ENCODE results near the gene ADCK1. TPM values are rescaled to one million over a fixed set of nuclear protein-coding genes. Genes with fewer than 3 reads are reported as not detected.

ADCK1 gene
- total and polyA plus RNA-seq, 5 donors, result 5.5 to 11.8 (median 9.6) TPM

DNA sequence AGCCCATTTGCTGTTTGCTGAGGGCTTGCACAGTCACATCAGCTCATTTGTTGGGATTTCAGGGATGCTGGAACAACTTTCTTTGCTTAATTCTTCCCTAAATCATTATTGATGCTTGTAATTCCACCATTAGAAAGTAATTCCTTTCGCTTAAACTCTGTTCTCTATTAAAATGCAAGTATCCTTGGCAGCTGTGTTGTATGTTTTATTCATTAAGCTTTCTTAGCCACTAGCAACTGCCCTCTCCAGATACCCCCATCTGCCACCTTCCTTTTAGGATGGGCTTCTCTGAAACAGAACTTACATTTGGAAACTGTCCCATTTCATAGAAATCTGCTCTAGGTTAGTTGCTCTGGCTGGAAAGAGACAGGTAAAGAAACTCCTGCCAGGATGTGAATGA is 43.7 kb downstream of the ADCK1 start:
- Histone ChIP-seq H3K27me3 (ENCODE audit: control insufficient read depth, insufficient read depth) (no peaks in the 10 kb centered on the region), H3K4me1 (ENCODE audit: control insufficient read depth, insufficient read depth, low read length) (no peaks in the 10 kb centered on the region), H3K27ac (ENCODE audit: low read length) (no peak overlapping the region), H3K4me3 (ENCODE audit: low read length) (no peak overlapping the region), H3K9me3 (ENCODE audit: control insufficient read depth, low read length) (no peaks in the 10 kb centered on the region)
- no peak for ATAC-seq
- intact Hi-C loops (cut with DNase I), result no loop called here
- no peak for DNase-seq
- 99% methylated on average over 1 of the region's 1 CpG for WGBS

GRCh38 chr14:77844802-77845201 is 44.9 kb downstream of the ADCK1 start:
- Histone ChIP-seq H3K9me3 (ENCODE audit: control insufficient read depth, low read length) (no peaks in the 10 kb centered on the region), H3K4me1 (ENCODE audit: control insufficient read depth, insufficient read depth, low read length) (no peaks in the 10 kb centered on the region), H3K4me3 (ENCODE audit: low read length) (no peak overlapping the region), H3K27me3 (ENCODE audit: control insufficient read depth, insufficient read depth) (no peaks in the 10 kb centered on the region), H3K27ac (ENCODE audit: low read length) (no peak overlapping the region)
- DNase-seq (no peak), ATAC-seq (no peak)
- WGBS, result 69% methylated on average over 4 of the region's 4 CpGs
- intact Hi-C loops (cut with DNase I), result no loop called here

DNA sequence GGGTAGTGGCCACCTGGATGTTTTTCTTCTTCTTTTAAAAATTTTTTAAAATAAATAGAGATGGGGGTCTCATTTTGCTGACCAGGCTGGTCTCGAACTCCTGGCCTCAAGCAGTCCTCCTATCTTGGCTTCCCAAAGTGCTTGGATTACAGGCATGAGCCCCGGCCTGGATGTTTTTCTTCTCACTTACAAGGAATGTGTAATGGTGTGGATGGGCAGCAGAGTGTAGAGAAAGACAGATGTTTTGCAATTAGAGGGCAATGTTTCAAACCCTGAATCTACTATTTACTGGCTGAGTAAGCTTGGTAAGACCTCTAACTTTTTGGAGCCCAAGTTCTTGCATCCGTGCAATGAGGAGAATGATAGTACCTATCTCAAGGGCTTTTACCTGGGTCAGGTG is 48.1 kb downstream of the ADCK1 start:
- no peak for DNase-seq
- ATAC-seq, result no peak
- intact Hi-C loops (cut with DNase I), result no loop called here
- H3K9me3 ChIP-seq (ENCODE audit: control insufficient read depth, low read length), result no peaks in the 10 kb centered on the region
- no peaks in the 10 kb centered on the region for H3K27me3 ChIP-seq (ENCODE audit: control insufficient read depth, insufficient read depth)
- no peak overlapping the region for H3K27ac ChIP-seq (ENCODE audit: low read length)
- no peaks in the 10 kb centered on the region for H3K4me1 ChIP-seq (ENCODE audit: control insufficient read depth, insufficient read depth, low read length)
- H3K4me3 ChIP-seq (ENCODE audit: low read length), result no peak overlapping the region
- 74% methylated on average over 3 of the region's 3 CpGs for WGBS

- Histone ChIP-seq H3K27ac (ENCODE audit: low read length) (no peak overlapping the region), H3K4me3 (ENCODE audit: low read length) (no peak overlapping the region), H3K27me3 (ENCODE audit: control insufficient read depth, insufficient read depth) (no peaks in the 10 kb centered on the region), H3K4me1 (ENCODE audit: control insufficient read depth, insufficient read depth, low read length) (no peaks in the 10 kb centered on the region), H3K9me3 (ENCODE audit: control insufficient read depth, low read length) (no peaks in the 10 kb centered on the region)
- no peak for ATAC-seq
- intact Hi-C loops (cut with DNase I), result no loop called here
- no peak for DNase-seq
- 94% methylated on average over 1 of the region's 1 CpG for WGBS
Measured at GRCh38 chr14:77849711-77850110, 49.8 kb downstream of the ADCK1 start.

GRCh38 chr14:77853919-77854318 is 54.0 kb downstream of the ADCK1 start:
- Histone ChIP-seq H3K4me3 (ENCODE audit: low read length) (no peak overlapping the region), H3K4me1 (ENCODE audit: control insufficient read depth, insufficient read depth, low read length) (no peaks in the 10 kb centered on the region), H3K27me3 (ENCODE audit: control insufficient read depth, insufficient read depth) (no peaks in the 10 kb centered on the region), H3K27ac (ENCODE audit: low read length) (no peak overlapping the region), H3K9me3 (ENCODE audit: control insufficient read depth, low read length) (no peaks in the 10 kb centered on the region)
- ATAC-seq, result no peak
- intact Hi-C loops (cut with DNase I), result no loop called here
- DNase-seq, result no peak

- Histone ChIP-seq H3K27ac (ENCODE audit: low read length) (no peak overlapping the region), H3K4me1 (ENCODE audit: control insufficient read depth, insufficient read depth, low read length) (no peaks in the 10 kb centered on the region), H3K9me3 (ENCODE audit: control insufficient read depth, low read length) (no peaks in the 10 kb centered on the region), H3K27me3 (ENCODE audit: control insufficient read depth, insufficient read depth) (no peaks in the 10 kb centered on the region), H3K4me3 (ENCODE audit: low read length) (no peak overlapping the region)
- no peak for DNase-seq
- 88% methylated on average over 6 of the region's 6 CpGs for WGBS
- intact Hi-C loops (cut with DNase I), result no loop called here
- ATAC-seq, result no peak
Measured at GRCh38 chr14:77856941-77857340, 57.0 kb downstream of the ADCK1 start.

DNA sequence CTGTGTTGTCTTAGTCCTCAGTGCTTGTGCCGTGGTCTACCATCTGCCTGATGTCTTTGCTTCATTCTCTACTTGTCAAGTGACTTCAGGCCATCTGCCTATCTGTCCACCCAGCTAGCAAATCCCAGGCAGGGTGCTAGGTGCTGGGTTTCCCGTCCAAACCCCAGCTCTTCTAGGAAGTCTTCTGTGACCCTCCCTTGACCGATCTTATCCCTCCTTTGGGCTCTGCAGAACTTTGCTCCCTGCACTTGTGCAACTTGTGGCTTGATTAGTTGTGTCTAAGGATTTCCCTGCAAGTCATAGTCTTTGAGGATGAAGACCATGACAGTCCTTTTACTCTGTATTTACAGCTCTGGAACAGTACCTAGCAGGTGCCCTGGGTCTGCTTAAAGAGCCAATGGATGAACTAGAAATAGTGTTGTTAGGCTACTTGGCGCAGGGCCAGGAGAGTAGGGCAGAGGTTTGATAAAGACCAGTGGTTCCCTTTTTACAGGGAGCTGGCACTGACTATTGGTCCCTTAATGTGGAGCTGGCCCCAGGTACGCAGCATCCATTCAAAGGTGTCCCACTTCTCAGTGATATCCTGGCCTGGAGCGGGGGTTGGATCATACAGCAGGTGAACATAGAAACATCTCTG is 60.1 kb downstream of the ADCK1 start:
- H3K4me3 ChIP-seq (ENCODE audit: low read length), result no peak overlapping the region
- intact Hi-C loops (cut with DNase I), result loop anchor here in 2 of 4 donors (5.0 kb wide), 1 partner anchor 707 kb away; no protein-coding TSS in a partner anchor
- WGBS, result 88% methylated on average over 6 of the region's 6 CpGs
- DNase-seq (no peak), ATAC-seq (no peak)
- H3K4me1 ChIP-seq (ENCODE audit: control insufficient read depth, insufficient read depth, low read length), result no peaks in the 10 kb centered on the region
- no peak overlapping the region for H3K27ac ChIP-seq (ENCODE audit: low read length)
- H3K27me3 ChIP-seq (ENCODE audit: control insufficient read depth, insufficient read depth), result no peaks in the 10 kb centered on the region
- no peaks in the 10 kb centered on the region for H3K9me3 ChIP-seq (ENCODE audit: control insufficient read depth, low read length)

DNA sequence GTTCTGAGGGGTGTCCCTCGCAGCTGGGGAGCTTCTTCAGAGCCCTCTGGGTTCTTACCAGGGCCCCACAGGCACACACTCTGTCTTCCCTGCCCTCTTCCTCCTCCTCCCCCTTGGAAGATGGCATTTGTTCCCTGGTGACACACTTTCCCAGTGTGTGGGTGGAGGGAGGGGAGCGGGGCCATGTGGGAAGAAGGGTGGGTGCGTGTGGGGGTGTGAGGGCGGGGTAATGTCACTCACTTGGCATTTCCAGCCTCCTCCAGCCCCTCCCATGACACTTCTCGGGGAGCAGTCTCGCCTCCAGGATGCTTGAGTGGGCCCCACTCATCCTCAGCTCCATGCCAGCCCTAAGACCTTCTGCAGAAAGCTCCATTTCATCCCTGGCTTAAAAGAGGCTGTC is 61.3 kb downstream of the ADCK1 start:
- DNase-seq (no peak), ATAC-seq (no peak)
- no peaks in the 10 kb centered on the region for H3K27me3 ChIP-seq (ENCODE audit: control insufficient read depth, insufficient read depth)
- intact Hi-C loops (cut with DNase I), result loop anchor here in 2 of 4 donors (5.0 kb wide), 1 partner anchor 706 kb away; no protein-coding TSS in a partner anchor
- H3K9me3 ChIP-seq (ENCODE audit: control insufficient read depth, low read length), result no peaks in the 10 kb centered on the region
- no peak overlapping the region for H3K27ac ChIP-seq (ENCODE audit: low read length)
- H3K4me1 ChIP-seq (ENCODE audit: control insufficient read depth, insufficient read depth, low read length), result no peaks in the 10 kb centered on the region
- 82% methylated on average over 6 of the region's 6 CpGs for WGBS
- no peak overlapping the region for H3K4me3 ChIP-seq (ENCODE audit: low read length)

- Histone ChIP-seq H3K27ac (ENCODE audit: low read length) (no peak overlapping the region), H3K4me3 (ENCODE audit: low read length) (no peak overlapping the region), H3K4me1 (ENCODE audit: control insufficient read depth, insufficient read depth, low read length) (no peaks in the 10 kb centered on the region), H3K27me3 (ENCODE audit: control insufficient read depth, insufficient read depth) (no peaks in the 10 kb centered on the region), H3K9me3 (ENCODE audit: control insufficient read depth, low read length) (no peaks in the 10 kb centered on the region)
- intact Hi-C loops (cut with DNase I), result loop anchor here in 2 of 4 donors (5.0 kb wide), 1 partner anchor 705 kb away; no protein-coding TSS in a partner anchor
- ATAC-seq (peak; percentile 66 to 77), DNase-seq (peak; percentile 77 to 93 (median 91))
- WGBS, result 62% methylated on average over 11 of the region's 11 CpGs
Measured at GRCh38 chr14:77862154-77862786, 62.4 kb downstream of the ADCK1 start.

GRCh38 chr14:77864085-77864484 is 64.2 kb downstream of the ADCK1 start:
- intact Hi-C loops (cut with DNase I), result loop anchor here in 2 of 4 donors (5.0 kb wide), 1 partner anchor 703 kb away; no protein-coding TSS in a partner anchor
- 78% methylated on average over 6 of the region's 6 CpGs for WGBS

GRCh38 chr14:77864580-77864979 is 64.7 kb downstream of the ADCK1 start:
- DNase-seq (no peak), ATAC-seq (no peak)
- Histone ChIP-seq H3K4me1 (ENCODE audit: control insufficient read depth, insufficient read depth, low read length) (no peaks in the 10 kb centered on the region), H3K27me3 (ENCODE audit: control insufficient read depth, insufficient read depth) (no peaks in the 10 kb centered on the region), H3K4me3 (ENCODE audit: low read length) (no peak overlapping the region), H3K9me3 (ENCODE audit: control insufficient read depth, low read length) (no peaks in the 10 kb centered on the region), H3K27ac (ENCODE audit: low read length) (no peak overlapping the region)
- 100% methylated on average over 1 of the region's 1 CpG for WGBS
- intact Hi-C loops (cut with DNase I), result loop anchor here in 2 of 4 donors (5.0 kb wide), 1 partner anchor 703 kb away; no protein-coding TSS in a partner anchor

More at GRCh38 chr14:77864085-77864484, 64.2 kb downstream of the ADCK1 start:
- Histone ChIP-seq H3K27me3 (ENCODE audit: control insufficient read depth, insufficient read depth) (no peaks in the 10 kb centered on the region), H3K4me3 (ENCODE audit: low read length) (no peak overlapping the region), H3K27ac (ENCODE audit: low read length) (no peak overlapping the region), H3K4me1 (ENCODE audit: control insufficient read depth, insufficient read depth, low read length) (no peaks in the 10 kb centered on the region), H3K9me3 (ENCODE audit: control insufficient read depth, low read length) (no peaks in the 10 kb centered on the region)
- DNase-seq (no peak), ATAC-seq (no peak)

Measured in right cardiac atrium (tissue), 5 donors.